Hepatic stellate cell (primary cell): Measurements from ENCODE around the gene UBA3.
A peak's percentile ranks its signal among the peaks of the same experiment; 100 is the strongest.

Experiments used
- DNase-seq: peaks from one replicate; pipeline ENCODE4 v3.0.0; 2011; ENCODE audit warnings: low spot score

The UBA3 gene

DNA sequence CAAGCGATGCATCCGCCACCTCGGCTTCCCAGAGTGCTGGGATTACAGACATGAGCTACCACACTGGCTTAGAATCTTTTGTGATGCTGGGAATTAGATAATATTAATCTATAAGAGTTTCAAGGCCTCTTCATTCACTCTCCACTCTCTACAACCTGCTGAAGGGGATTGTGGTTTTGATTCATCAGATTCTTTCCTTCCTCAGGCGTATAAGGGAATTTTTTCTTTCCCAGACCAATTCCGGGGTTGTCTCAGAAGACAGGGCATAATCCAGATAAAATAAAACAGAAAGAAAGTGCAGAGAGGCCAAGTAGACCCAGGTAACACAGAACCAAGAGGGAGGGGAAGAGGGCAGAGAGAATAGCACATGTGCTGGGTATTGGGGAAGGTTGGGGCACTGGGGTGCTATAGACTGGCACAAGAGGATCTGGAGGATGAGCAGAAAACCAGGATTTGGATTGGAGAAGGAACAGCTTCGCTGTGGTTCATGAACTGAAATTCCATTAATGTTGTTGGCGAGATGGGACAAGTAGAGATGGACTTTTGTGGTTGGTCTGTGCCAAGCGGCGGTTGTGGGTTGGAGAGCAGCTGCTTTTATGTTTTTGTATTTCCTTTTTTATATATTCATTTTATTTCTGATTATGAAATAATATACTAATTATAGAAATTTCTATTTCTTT lies 17.4 kb upstream of the UBA3 start:
- no peak for DNase-seq

DNA sequence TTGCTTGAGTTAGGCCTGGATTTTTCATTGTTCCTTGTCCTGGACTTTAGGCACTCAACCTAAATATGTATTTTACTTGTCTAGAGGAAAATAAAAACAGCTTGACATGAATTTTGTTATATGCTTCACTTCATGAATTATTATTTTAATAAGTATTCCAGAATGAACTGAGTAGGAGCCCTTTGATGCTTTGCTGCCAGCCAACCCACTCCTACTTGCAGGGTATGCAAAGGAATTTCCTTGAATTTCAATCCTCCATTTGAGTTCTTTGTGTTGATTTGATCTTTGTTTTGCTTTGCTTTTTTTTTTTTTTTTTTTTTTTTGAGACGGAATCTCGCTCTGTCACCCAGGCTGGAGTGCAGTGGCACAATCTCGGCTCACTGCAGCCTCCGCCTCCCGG lies 16.1 kb upstream of the UBA3 start:
- DNase-seq, result no peak

DNA sequence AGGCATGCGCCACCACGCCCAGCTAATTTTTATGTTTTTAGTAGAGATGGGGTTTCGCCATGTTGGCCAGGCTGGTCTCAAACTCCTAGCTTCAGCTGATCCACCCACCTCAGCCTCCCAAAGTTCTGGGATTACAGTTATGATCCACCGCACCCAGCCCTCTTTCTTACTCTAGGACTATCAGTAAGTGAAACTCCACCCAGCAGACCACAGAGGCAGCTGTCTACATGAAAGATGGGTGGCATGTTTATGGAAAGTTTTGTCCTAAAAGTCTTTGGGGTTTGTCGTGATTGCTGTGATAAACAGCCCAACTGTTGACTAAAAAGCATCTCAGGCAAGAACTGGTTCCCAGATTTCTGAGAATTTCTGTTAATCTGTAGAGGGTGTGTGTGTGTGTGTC lies 15.5 kb upstream of the UBA3 start:
- DNase-seq, result no peak

DNA sequence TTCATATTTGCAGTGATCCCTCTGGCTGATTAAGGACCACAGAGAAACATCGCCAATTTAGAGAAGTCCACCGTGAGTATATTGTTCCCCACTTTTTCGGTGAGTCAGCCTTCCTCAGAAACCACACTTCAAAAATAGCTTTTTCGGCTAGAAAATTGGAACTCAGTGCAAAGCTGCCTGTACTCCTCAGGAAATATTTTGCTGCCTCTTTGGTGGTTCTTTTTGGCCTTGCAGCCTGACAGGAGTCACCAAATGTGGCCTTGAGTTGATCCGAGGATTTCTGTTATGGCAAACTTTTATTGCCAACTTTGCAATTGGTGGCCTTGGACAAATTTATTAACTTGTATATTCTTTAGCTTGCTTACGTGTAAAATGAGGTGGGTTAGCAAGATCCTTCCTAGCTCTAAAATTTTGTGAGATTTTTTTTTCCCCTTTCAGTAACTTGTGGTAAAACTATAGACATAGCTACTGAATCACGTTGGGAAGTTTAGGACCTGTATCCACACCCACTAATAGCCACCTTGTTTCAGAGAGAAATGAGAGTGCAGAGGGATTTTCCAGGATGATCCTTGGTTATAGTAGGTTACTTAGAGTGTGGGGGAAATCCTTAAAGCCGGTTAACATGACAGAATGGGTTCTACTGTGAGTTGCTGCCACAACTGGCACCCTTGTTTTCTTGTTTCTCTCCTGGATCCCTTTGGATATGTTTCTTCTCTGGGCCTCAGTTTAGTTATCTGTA lies 14.5 kb upstream of the UBA3 start:
- DNase-seq, result peak; percentile 22

- DNase-seq, result no peak
These were observed 11.9 kb upstream of the UBA3 start for GRCh38 chr3:69092030-69092516.

- DNase-seq, result no peak
These were observed 11.3 kb upstream of the UBA3 start for GRCh38 chr3:69091389-69092029.

DNA sequence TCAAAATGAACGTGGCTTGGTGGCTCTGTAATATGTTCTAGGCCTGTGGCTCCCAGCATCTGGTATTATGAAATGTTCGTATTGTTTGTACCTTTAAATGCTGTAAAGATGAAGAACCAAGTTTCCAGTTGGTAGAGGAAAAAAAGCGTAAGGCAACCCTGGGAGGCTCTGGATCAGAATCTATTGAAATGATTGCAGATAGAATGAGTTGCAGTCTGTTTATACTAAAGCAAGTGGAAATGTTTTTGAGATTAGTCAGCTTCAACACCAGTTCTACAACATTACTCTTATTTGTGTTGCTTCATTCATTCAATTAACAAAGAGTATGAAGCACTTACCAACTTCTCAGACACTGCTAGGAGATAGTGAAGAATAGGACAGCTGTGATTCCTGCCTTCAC lies 9.9 kb upstream of the UBA3 start:
- peak; percentile 33 for DNase-seq

GRCh38 chr3:69088063-69088462 lies 7.9 kb upstream of the UBA3 start:
- peak; percentile 17 for DNase-seq

DNA sequence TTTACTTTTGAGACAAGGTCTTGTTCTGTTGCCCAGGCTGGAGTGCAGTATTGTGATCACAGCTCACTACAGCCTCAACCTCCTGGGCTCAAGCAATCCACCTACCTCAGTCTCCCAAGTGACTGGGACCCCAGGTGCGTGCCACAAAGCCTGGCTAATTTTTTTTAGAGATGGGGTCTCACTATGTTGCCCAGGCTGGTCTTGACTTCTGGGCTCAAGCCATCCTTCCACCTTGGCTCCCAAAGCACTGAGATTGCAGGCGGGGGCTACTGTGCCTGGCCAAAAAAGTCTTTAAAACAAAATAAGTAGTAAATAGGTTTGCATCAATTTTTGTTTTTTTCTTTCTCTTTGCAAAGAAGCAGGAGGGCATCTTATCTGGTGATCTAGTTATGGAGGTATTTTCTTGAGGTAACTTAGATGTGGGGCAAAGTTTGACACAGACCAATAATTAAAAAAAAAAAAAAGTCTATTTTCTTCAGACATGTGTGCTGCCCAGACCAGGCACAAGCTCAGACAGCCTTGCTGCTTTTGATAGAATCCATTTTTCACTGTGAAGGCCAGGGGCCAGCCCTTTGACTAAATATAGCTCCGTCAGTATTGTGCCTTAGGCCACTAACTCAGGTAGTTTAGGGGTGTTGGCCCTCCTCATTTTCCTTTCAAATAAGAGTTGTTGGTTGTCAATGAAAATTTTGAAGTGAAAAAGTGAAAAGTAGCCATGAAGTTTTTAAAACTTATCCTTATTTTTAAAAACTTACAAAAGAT lies 7.0 kb upstream of the UBA3 start:
- DNase-seq, result no peak

GRCh38 chr3:69085833-69086722 lies 5.9 kb upstream of the UBA3 start:
- peak; percentile 32 for DNase-seq

DNA sequence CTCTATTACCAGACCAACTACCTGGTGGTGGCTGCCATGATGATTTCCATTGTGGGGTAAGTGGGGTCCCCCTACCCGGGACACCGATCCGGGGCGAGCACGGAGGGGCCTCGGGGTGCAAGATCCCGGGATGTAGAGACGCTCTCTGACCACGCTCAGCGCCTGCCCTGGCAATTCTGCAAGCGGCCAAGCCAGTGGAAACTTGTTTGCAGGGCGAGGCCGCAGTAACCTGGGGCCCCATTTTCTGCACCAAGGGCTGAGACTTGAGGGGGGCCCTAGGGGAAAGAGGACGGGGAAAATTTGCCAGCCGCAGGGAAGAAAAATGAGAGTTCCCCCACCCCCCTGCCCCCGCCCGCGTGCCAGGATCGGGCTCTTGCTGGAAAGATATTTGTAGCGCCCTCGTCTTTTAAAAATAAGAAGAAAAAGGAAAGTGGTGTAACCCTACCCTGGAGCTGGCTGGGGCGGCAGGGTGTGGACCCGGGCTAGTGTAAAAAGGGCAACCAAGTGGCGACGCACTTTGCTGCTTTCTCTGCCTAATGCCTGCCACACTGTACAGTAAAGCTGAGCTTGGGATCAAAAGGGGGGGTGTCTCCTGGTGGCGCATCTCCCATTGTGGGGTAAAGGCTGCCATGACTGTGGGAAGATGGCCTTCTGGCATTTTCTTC lies 5.1 kb upstream of the UBA3 start:
- peak; percentile 20 for DNase-seq

DNA sequence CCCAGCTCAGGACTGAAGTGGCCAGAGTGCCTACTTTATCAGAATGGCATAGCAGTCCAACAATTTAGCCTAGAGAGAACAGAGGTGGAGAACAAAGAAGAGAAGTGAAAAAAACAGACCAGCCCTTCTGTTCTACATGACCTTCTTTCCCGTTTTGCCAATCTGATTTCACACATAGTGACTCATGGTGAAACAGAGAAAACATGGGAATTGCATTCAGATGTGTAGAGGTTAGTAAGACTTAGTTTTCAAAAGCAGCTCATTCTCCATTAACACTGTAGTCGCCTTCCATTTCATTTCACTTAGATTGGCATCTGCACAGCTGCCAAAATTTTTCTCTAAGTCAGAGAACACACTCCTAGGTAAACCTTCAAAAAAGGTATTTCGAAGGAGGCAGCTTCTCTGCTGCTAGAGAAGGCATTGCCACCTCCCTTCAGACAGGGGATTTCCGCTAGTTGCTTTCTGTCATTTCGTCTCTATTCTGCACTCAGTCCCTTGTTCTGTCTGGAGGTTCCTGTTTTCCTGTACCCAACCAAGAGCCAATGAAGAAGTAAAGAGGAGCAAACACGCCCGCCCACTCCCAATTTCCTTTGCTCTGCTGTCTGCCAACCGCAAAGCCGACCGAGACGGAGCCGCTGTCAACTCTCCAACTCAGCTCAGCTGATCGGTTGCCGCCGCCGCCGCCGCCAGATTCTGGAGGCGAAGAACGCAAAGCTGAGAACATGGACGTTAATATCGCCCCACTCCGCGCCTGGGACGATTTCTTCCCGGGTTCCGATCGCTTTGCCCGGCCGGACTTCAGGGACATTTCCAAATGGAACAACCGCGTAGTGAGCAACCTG lies 4.4 kb upstream of the UBA3 start, which contains the start of gene ARL6IP5:
Gene ARL6IP5 (plus strand): TSS at position 612 of the 842 bp plus-strand sequence. CDS start 111 bp downstream, at position 723.
- DNase-seq, result peak; percentile 62

- DNase-seq, result peak; percentile 54
These were observed 2.6 kb upstream of the UBA3 start for GRCh38 chr3:69082805-69083204.

GRCh38 chr3:69082361-69082760 lies 2.2 kb upstream of the UBA3 start:
- DNase-seq, result no peak

- DNase-seq, result no peak
These were observed 1.6 kb upstream of the UBA3 start for GRCh38 chr3:69081583-69082262.

DNA sequence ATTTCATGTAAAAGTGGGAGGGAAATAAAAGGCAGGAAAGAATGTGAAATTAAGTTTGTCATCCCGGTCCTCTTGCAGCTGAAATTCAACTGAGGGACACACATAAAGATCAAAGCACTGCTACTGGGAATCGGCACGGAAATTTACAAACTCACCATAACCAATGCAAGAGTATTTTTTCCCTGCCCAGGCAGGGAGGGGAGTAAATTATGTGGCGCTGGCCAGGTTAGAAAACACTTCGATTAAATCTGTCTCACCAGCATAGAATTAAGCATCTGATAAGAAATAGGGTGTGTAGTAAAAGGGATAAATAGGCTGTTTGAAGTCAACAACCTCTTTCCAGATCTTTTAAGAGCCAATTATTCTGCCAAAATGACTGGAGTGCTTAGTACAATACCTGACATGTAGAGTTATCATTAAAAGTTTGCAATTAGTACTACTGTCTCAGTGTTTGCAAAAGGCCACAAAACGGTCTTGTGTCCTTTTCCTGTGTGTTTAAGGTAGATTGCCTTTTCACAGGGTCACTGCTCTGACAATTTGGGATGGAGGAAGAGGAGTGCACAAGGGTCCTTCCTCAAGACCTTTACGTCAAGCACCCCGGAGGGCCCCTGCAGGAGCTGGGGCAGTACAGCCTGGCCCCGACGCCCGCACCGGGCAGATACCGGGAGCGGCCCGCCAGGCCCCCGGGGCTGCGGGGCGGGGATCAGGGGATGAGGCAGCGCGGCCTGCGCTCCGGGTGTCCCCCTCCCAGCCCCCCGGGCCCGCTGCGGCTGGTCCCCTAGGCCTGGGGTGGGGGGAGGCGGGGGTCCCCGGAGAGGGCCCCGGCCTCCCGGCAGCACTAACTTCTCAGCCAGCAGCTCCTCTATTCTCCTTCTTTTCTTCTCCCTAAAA lies 651 bp downstream of the UBA3 start:
- DNase-seq, result peak; percentile 30

GRCh38 chr3:69072928-69073327 lies 7.2 kb downstream of the UBA3 start:
- no peak for DNase-seq

DNA sequence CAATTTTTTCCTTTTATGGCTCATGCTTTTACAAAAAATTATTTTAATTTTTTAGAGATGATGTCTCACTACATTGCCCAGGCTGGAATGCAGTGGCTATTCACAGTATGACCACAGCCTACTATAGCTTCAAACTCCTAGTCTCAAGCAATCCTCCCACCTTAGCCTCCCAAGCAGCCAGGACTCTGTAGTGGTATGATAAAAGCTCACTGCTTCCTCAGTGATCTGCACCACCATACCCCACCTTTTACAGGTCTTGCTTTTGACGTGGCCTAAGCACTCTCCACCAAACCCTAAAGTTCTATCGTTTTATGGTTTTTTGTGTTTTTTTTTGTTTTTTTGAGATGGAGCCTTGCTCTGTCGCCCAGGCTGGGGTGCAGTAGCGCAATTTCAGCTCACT lies 14.0 kb downstream of the UBA3 start:
- no peak for DNase-seq
